ENCODE results near the gene MAGOH.

GRCh38 chr1:53180951-53181350 is 57.4 kb downstream of the MAGOH start:
- TF ChIP-seq NRF1 (IDR thresholded peaks at IDR 0.05; ENCODE audit: low read depth, low read length) (no peak), SMC3 (IDR thresholded peaks at IDR 0.05; ENCODE audit: low read depth, low read length) (no peak)
- TF ChIP-seq, protein P1, sequence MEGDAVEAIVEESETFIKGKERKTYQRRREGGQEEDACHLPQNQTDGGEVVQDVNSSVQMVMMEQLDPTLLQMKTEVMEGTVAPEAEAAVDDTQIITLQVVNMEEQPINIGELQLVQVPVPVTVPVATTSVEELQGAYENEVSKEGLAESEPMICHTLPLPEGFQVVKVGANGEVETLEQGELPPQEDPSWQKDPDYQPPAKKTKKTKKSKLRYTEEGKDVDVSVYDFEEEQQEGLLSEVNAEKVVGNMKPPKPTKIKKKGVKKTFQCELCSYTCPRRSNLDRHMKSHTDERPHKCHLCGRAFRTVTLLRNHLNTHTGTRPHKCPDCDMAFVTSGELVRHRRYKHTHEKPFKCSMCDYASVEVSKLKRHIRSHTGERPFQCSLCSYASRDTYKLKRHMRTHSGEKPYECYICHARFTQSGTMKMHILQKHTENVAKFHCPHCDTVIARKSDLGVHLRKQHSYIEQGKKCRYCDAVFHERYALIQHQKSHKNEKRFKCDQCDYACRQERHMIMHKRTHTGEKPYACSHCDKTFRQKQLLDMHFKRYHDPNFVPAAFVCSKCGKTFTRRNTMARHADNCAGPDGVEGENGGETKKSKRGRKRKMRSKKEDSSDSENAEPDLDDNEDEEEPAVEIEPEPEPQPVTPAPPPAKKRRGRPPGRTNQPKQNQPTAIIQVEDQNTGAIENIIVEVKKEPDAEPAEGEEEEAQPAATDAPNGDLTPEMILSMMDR (IDR thresholded peaks at IDR 0.05): no peak
- TF ChIP-seq, protein P2, sequence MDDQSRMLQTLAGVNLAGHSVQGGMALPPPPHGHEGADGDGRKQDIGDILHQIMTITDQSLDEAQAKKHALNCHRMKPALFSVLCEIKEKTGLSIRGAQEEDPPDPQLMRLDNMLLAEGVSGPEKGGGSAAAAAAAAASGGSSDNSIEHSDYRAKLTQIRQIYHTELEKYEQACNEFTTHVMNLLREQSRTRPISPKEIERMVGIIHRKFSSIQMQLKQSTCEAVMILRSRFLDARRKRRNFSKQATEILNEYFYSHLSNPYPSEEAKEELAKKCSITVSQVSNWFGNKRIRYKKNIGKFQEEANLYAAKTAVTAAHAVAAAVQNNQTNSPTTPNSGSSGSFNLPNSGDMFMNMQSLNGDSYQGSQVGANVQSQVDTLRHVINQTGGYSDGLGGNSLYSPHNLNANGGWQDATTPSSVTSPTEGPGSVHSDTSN (IDR thresholded peaks at IDR 0.05): no peak
